Endodermal cell (in vitro differentiated cells): Measurements from ENCODE around the gene USP2. TPM values are rescaled to one million over a fixed set of nuclear protein-coding genes. Genes with fewer than 3 reads are reported as not detected.
A peak's percentile ranks its signal among the peaks of the same experiment; 100 is the strongest.

Experiments
- DNase-seq: peaks from one replicate; pipeline ENCODE4 v3.0.0-alpha.2; 2017
- H3K27ac ChIP-seq: 2 replicates; pipeline ENCODE4 v1.5.1; 2013; ENCODE audit warnings: mild to moderate bottlenecking, low read depth, low read length, moderate library complexity
- H3K27me3 ChIP-seq: 2 replicates; pipeline ENCODE4 v1.6.1; 2013; ENCODE audit warnings: mild to moderate bottlenecking, low read length, moderate library complexity; ENCODE audit not compliant: insufficient read depth, control insufficient read depth, poor library complexity, severe bottlenecking
- H3K36me3 ChIP-seq: 2 replicates; pipeline ENCODE4 v1.7.0; 2013; ENCODE audit warnings: mild to moderate bottlenecking, low read length, moderate library complexity; ENCODE audit not compliant: control insufficient read depth, insufficient read depth
- H3K4me1 ChIP-seq: one replicate; pipeline ENCODE4 v1.7.0; 2013; ENCODE audit warnings: low read length; ENCODE audit not compliant: control insufficient read depth, insufficient read depth
- H3K4me3 ChIP-seq: 2 replicates; pipeline ENCODE4 v1.5.1; 2013; ENCODE audit warnings: mild to moderate bottlenecking, low read length, moderate library complexity
- H3K9ac ChIP-seq: 2 replicates; pipeline ENCODE4 v1.6.1; 2013; ENCODE audit warnings: mild to moderate bottlenecking, low read length, moderate library complexity; ENCODE audit not compliant: poor library complexity, severe bottlenecking; ENCODE audit errors: extremely low read depth
- H3K9me3 ChIP-seq: 2 replicates; pipeline ENCODE4 v1.6.1; 2013; ENCODE audit warnings: mild to moderate bottlenecking, low read length, moderate library complexity; ENCODE audit not compliant: control insufficient read depth
- H3K27ac Mint-ChIP-seq: 2 replicates; pipeline ENCODE4 v1.8.0; 2020; ENCODE audit warnings: mixed read lengths
- H3K27me3 Mint-ChIP-seq: 2 replicates; pipeline ENCODE4 v1.8.0; 2021; ENCODE audit warnings: mild to moderate bottlenecking, mixed read lengths; ENCODE audit not compliant: insufficient read depth
- H3K36me3 Mint-ChIP-seq: 2 replicates; pipeline ENCODE4 v1.8.0; 2020; ENCODE audit warnings: low read depth, mixed read lengths
- H3K4me1 Mint-ChIP-seq: 2 replicates; pipeline ENCODE4 v1.8.0; 2020; ENCODE audit warnings: mixed read lengths
- H3K4me3 Mint-ChIP-seq: 2 replicates; pipeline ENCODE4 v1.8.0; 2020; ENCODE audit warnings: mild to moderate bottlenecking, moderate library complexity, mixed read lengths
- H3K9me3 Mint-ChIP-seq: 2 replicates; pipeline ENCODE4 v1.8.0; 2020; ENCODE audit warnings: mild to moderate bottlenecking, mixed read lengths
- CTCF ChIP-seq: fragments of 200-600 bp; sonication (generic); conservative IDR thresholded peaks from 2 replicates; pipeline ENCODE4 v1.5.0; 2021; ENCODE audit warnings: antibody characterized with exemption, mild to moderate bottlenecking
- WGBS, 2 experiments: methylation state at CpG; one replicate each; pipeline versions ENCODE4 v1.1.5 to v1.1.7; 2013; ENCODE audit warnings: missing lambda C conversion rate in 2 of 2, mixed read lengths in 1 of 2; ENCODE audit not compliant: insufficient coverage in 1 of 2, insufficient read length in 1 of 2; 5-methylcytosine and 5-hydroxymethylcytosine counted together
- total RNA-seq, 2 donors: library from RNA; stranded (reverse); fragmentation: NEBNext Ultra II Directional in 1 of 2; extraction: Animal tissue kit (Norgen Biotek cat#: 25700) in 1 of 2; gene quantifications; 2 replicates in 1 of 2; 3 replicates in 1 of 2; pipeline ENCODE4 v1.2.1, GENCODE V29; 2021

The USP2 gene
- total RNA-seq, 2 donors from 2014 or later = 17.8 to 21.1 TPM

- H3K36me3 ChIP-seq = peaks cover 53% of the 10 kb centered on the region
- TF ChIP-seq CTCF = no peak
- H3K9me3 ChIP-seq = no peaks in the 10 kb centered on the region
- H3K36me3 Mint-ChIP-seq = peaks cover 35% of the 10 kb centered on the region
- H3K9me3 Mint-ChIP-seq = no peaks in the 10 kb centered on the region
- H3K27ac ChIP-seq = no peak overlapping the region
- no peak overlapping the region for H3K4me3 Mint-ChIP-seq
- peaks cover 16% of the 10 kb centered on the region for H3K4me1 ChIP-seq
- H3K4me1 Mint-ChIP-seq = peaks cover 44% of the 10 kb centered on the region
- no peak overlapping the region for H3K9ac ChIP-seq
- no peak overlapping the region for H3K4me3 ChIP-seq
- DNase-seq = no peak
- H3K27ac Mint-ChIP-seq = no peak overlapping the region
- peaks cover 13% of the 10 kb centered on the region for H3K27me3 ChIP-seq
- H3K27me3 Mint-ChIP-seq = peaks cover 24% of the 10 kb centered on the region
- WGBS, 2 experiments = 91 to 93% methylated on average over 10 to 13 of the region's 13 CpGs
These were observed 12.2 kb downstream of the USP2 start for GRCh38 chr11:119369132-119369925.

DNA sequence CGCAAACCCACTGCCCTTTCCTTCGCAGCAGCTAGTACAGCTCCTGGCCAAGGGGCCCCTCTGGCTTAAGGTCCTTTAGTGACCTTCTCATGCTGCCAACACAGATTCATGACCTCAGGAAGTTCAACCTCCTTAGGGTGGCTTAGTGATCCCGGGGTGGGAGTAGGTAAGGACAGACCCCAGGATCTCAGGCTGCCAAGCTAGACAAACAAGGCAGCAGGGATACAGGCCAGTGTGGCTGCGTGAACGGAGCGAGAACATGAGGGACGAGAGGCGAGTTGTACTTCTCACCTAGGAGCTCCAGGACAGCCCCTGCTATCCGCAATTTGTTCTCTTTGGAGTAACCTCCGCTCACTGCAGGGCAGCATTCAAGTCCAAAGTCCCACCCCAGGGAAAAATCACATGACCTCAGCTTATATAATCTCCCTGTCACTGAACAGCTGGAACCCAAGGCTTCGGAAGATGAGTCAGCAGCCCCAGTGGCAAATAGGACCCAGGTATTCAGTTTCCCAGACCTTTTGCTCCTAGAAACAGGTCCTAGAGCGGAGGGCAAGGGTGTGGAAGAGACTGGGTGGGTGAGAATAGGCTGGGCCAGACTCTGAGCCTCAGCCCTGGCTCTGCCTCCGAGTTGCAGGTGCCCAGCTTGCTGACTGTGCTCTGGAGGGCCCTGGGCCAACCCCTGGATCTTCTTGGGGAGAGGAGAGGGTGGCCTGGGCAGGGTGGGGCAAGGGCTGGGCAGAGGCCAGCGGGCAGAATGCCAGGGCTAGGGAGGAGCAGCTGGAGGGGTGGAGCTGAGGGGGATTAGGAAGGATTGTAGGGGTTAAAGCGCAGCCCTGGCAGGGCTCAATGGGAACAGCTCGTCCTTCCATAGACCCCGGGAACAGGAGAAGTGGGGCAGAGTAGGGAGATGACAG lies 13.1 kb downstream of the USP2 start:
- H3K4me1 Mint-ChIP-seq = peaks cover 40% of the 10 kb centered on the region
- no peak overlapping the region for H3K4me3 Mint-ChIP-seq
- Histone ChIP-seq H3K4me3 (no peak overlapping the region), H3K36me3 (peaks cover 49% of the 10 kb centered on the region), H3K4me1 (peaks cover 18% of the 10 kb centered on the region), H3K9me3 (no peaks in the 10 kb centered on the region), H3K27me3 (peaks cover 14% of the 10 kb centered on the region), H3K27ac (no peak overlapping the region), H3K9ac (no peak overlapping the region)
- H3K9me3 Mint-ChIP-seq = no peaks in the 10 kb centered on the region
- peaks cover 36% of the 10 kb centered on the region for H3K36me3 Mint-ChIP-seq
- H3K27ac Mint-ChIP-seq = no peak overlapping the region
- peaks cover 28% of the 10 kb centered on the region for H3K27me3 Mint-ChIP-seq
- DNase-seq = peak; percentile 49
- 81 to 87% methylated on average over 13 to 17 of the region's 17 CpGs for WGBS, 2 experiments
- no peak for TF ChIP-seq CTCF

DNA sequence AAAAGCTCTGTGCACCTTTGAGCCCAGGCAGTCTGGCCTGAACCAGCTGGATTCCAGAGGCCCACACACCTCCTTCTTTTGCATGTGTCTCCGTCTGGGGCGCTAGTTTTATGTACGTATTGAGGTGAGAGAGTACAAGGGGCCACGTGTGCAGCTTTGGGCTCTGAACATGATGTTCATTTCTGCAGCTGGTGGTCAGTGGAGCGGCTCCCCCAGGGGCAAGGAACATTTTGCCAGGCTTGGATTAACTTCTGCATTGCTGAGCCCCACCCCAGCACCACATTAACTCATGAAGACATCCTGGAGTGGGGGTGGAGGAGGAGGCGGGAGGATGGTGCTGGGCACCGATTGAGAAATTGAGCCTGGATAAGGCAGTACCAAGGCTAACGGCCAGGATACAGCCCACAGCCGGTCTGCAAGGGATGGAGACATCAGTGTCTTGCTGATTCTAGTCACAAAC lies 13.8 kb downstream of the USP2 start:
- TF ChIP-seq CTCF = no peak
- Histone ChIP-seq H3K4me1 (peaks cover 20% of the 10 kb centered on the region), H3K9me3 (no peaks in the 10 kb centered on the region), H3K4me3 (no peak overlapping the region), H3K9ac (no peak overlapping the region), H3K36me3 (peaks cover 42% of the 10 kb centered on the region), H3K27ac (no peak overlapping the region), H3K27me3 (peaks cover 14% of the 10 kb centered on the region)
- H3K4me1 Mint-ChIP-seq = peaks cover 42% of the 10 kb centered on the region
- WGBS, 2 experiments = 93 to 94% methylated on average over 6 to 9 of the region's 9 CpGs
- no peaks in the 10 kb centered on the region for H3K9me3 Mint-ChIP-seq
- H3K36me3 Mint-ChIP-seq = peaks cover 36% of the 10 kb centered on the region
- peaks cover 35% of the 10 kb centered on the region for H3K27me3 Mint-ChIP-seq
- no peak overlapping the region for H3K4me3 Mint-ChIP-seq
- DNase-seq = peak; percentile 28
- H3K27ac Mint-ChIP-seq = no peak overlapping the region
